Caco-2 (cell line): ENCODE results near the gene SOS1. TPM values are rescaled to one million over a fixed set of nuclear protein-coding genes. Genes with fewer than 3 reads are reported as not detected.

Source experiments
- BruUV-seq: library from RNA; stranded (reverse); fragments of 400-500 nt; replicated peaks from 2 replicates; lab custom pipeline; 2021; lab: Mats Ljungman, UMichigan
- CTCF ChIA-PET: fragments of 300-600 bp; sonication (Branson Sonifier 250); formaldehyde crosslinking; loops from one replicate; lab custom pipeline; 2022; ENCODE audit warnings: antibody characterized with exemption; lab: Charles Lee
- POLR2A ChIA-PET: fragments of 300-600 bp; sonication (Branson Sonifier 250); formaldehyde crosslinking; loops from one replicate; lab custom pipeline; 2022; ENCODE audit warnings: antibody characterized with exemption; lab: Charles Lee
- DNase-seq, 2 experiments: peaks; one replicate each; pipeline versions ENCODE4 v3.0.0 to v3.0.0-alpha.2; 2020 to 2022
- H3K27me3 ChIP-seq: replicated peaks from 2 replicates; pipeline ENCODE4 v1.6.0; 2011; ENCODE audit warnings: low read length; ENCODE audit not compliant: control insufficient read depth, insufficient read depth
- H3K36me3 ChIP-seq: 2 replicates; pipeline ENCODE4 v1.5.1; 2011; ENCODE audit warnings: low read length; ENCODE audit not compliant: control insufficient read depth, insufficient read depth
- H3K4me1 ChIP-seq: fragments of 250-450 bp; sonication (Bioruptor Pico); 2 replicates; pipeline ENCODE4 v1.5.1; 2020; ENCODE audit warnings: mild to moderate bottlenecking
- H3K4me3 ChIP-seq: 2 replicates; pipeline ENCODE4 v1.5.1; 2011; ENCODE audit warnings: low read depth, mild to moderate bottlenecking, control low read depth, low read length
- H3K9me3 ChIP-seq: fragments of 250-450 bp; sonication (Bioruptor Pico); 2 replicates; pipeline ENCODE4 v1.5.1; 2020; ENCODE audit warnings: mild to moderate bottlenecking, moderate library complexity
- H3K27ac Mint-ChIP-seq: one replicate; pipeline ENCODE4 v1.8.0; 2022; ENCODE audit warnings: mixed read lengths; ENCODE audit not compliant: unreplicated experiment
- H3K27me3 Mint-ChIP-seq: one replicate; pipeline ENCODE4 v1.8.0; 2022; ENCODE audit warnings: mixed read lengths; ENCODE audit not compliant: insufficient read depth, unreplicated experiment
- H3K36me3 Mint-ChIP-seq: one replicate; pipeline ENCODE4 v1.8.0; 2022; ENCODE audit warnings: mild to moderate bottlenecking, mixed read lengths; ENCODE audit not compliant: insufficient read depth, unreplicated experiment
- H3K4me1 Mint-ChIP-seq: one replicate; pipeline ENCODE4 v1.8.0; 2022; ENCODE audit warnings: low read depth, mixed read lengths; ENCODE audit not compliant: unreplicated experiment
- H3K4me3 Mint-ChIP-seq: one replicate; pipeline ENCODE4 v1.8.0; 2022; ENCODE audit warnings: mild to moderate bottlenecking, moderate library complexity, mixed read lengths; ENCODE audit not compliant: unreplicated experiment
- H3K9me3 Mint-ChIP-seq: one replicate; pipeline ENCODE4 v1.8.0; 2022; ENCODE audit warnings: mixed read lengths; ENCODE audit not compliant: unreplicated experiment
- CTCF ChIP-seq, 2 experiments: fragments of 200-600 bp in 1 of 2; IDR thresholded peaks; 1 replicate in 1 of 2; 2 replicates in 1 of 2; pipeline versions ENCODE4 v1.5.1 to v1.8.0; 2011 to 2022; ENCODE audit warnings: antibody characterized with exemption in 1 of 2, control low read depth in 1 of 2, inconsistent platforms in 1 of 2, low read depth in 1 of 2, low read length in 1 of 2, mild to moderate bottlenecking in 1 of 2, moderate library complexity in 1 of 2; ENCODE audit not compliant: insufficient read depth in 1 of 2, severe bottlenecking in 1 of 2, unreplicated experiment in 1 of 2
- intact Hi-C: fragments of 100-400 bp; cut with micrococcal nuclease; formaldehyde crosslinking; loops from one replicate; pipeline ENCODE4 v1.10.0; 2022; ENCODE audit not compliant: unreplicated experiment
- total RNA-seq: library from RNA; stranded (reverse); gene quantifications from 2 replicates; pipeline ENCODE4 v1.2.3, GENCODE V29; 2022

The SOS1 gene
- total RNA-seq, 1 experiment from 2014 or later = 49.7 TPM

- Histone ChIP-seq H3K27me3 (no peaks in the 10 kb centered on the region), H3K4me1 (no peaks in the 10 kb centered on the region), H3K9me3 (no peaks in the 10 kb centered on the region), H3K36me3 (peaks cover 2% of the 10 kb centered on the region; the same call in 1 of the 2 replicates), H3K4me3 (no peak overlapping the region)
- TF ChIP-seq CTCF (IDR thresholded peaks at IDR 0.05; ENCODE audit: insufficient read depth in 1 of 2, low read depth in 1 of 2, low read length in 1 of 2, severe bottlenecking in 1 of 2, unreplicated experiment in 1 of 2) = no peak
- CTCF ChIA-PET = no interaction called here
- no TSS peak for BruUV-seq
- no peaks in the 10 kb centered on the region for H3K27me3 Mint-ChIP-seq
- H3K9me3 Mint-ChIP-seq = no peaks in the 10 kb centered on the region
- peaks cover 9% of the 10 kb centered on the region for H3K36me3 Mint-ChIP-seq
- no peak overlapping the region for H3K4me3 Mint-ChIP-seq
- H3K27ac Mint-ChIP-seq = no peak overlapping the region
- intact Hi-C loops = no loop called here
- POLR2A ChIA-PET = no interaction called here
- H3K4me1 Mint-ChIP-seq = no peaks in the 10 kb centered on the region
- DNase-seq = no peak
Measured at GRCh38 chr2:39023649-39024048, 97.2 kb downstream of the SOS1 start.

- H3K4me3 ChIP-seq = no peak overlapping the region
- TF ChIP-seq CTCF (IDR thresholded peaks at IDR 0.05; ENCODE audit: insufficient read depth in 1 of 2, low read depth in 1 of 2, low read length in 1 of 2, severe bottlenecking in 1 of 2, unreplicated experiment in 1 of 2) = no peak
- H3K9me3 ChIP-seq = no peaks in the 10 kb centered on the region
- intact Hi-C loops = no loop called here
- POLR2A ChIA-PET = no interaction called here
- Mint-ChIP-seq H3K27me3 (no peaks in the 10 kb centered on the region), H3K4me1 (no peaks in the 10 kb centered on the region), H3K36me3 (peaks cover 9% of the 10 kb centered on the region), H3K9me3 (no peaks in the 10 kb centered on the region), H3K27ac (no peak overlapping the region), H3K4me3 (no peak overlapping the region)
- H3K4me1 ChIP-seq = no peaks in the 10 kb centered on the region
- CTCF ChIA-PET = no interaction called here
- no peaks in the 10 kb centered on the region for H3K27me3 ChIP-seq
- H3K36me3 ChIP-seq = peaks cover 2% of the 10 kb centered on the region; the same call in 1 of the 2 replicates
- DNase-seq = no peak
- TSS peak; percentile 36 for BruUV-seq
Measured at GRCh38 chr2:39022642-39023235, 98.1 kb downstream of the SOS1 start.

GRCh38 chr2:39020383-39020782, 100.5 kb downstream of the SOS1 start:
- Mint-ChIP-seq H3K4me1 (no peaks in the 10 kb centered on the region), H3K4me3 (no peak overlapping the region), H3K9me3 (no peaks in the 10 kb centered on the region), H3K36me3 (peaks cover 9% of the 10 kb centered on the region), H3K27ac (no peak overlapping the region), H3K27me3 (no peaks in the 10 kb centered on the region)
- Histone ChIP-seq H3K27me3 (no peaks in the 10 kb centered on the region), H3K9me3 (no peaks in the 10 kb centered on the region), H3K36me3 (peaks cover 2% of the 10 kb centered on the region; the same call in 1 of the 2 replicates), H3K4me3 (no peak overlapping the region), H3K4me1 (no peaks in the 10 kb centered on the region)
- no peak for DNase-seq
- ChIA-PET CTCF (no interaction called here), POLR2A (no interaction called here)
- intact Hi-C loops = no loop called here
- TF ChIP-seq CTCF (IDR thresholded peaks at IDR 0.05; ENCODE audit: insufficient read depth in 1 of 2, low read depth in 1 of 2, low read length in 1 of 2, severe bottlenecking in 1 of 2, unreplicated experiment in 1 of 2) = no peak
- no TSS peak for BruUV-seq
